HG02885 (cell line): ENCODE results near the gene ST6GALNAC6.
"Not testable (repeated sequence)": the region's sequence is repeated elsewhere in the genome, so short reads cannot be mapped to it uniquely, and the experiment has no call there.

Experiments
- ATAC-seq: cut with Tn5 transposase; IDR thresholded peaks from one replicate; pipeline ENCODE4 v1.9.1; 2021; ENCODE audit warnings: mild to moderate bottlenecking; ENCODE audit not compliant: unreplicated experiment, poor library complexity

The ST6GALNAC6 gene

GRCh38 chr9:127875306-127875966 is 24.0 kb downstream of the ST6GALNAC6 start:
- ATAC-seq, result no peak

DNA sequence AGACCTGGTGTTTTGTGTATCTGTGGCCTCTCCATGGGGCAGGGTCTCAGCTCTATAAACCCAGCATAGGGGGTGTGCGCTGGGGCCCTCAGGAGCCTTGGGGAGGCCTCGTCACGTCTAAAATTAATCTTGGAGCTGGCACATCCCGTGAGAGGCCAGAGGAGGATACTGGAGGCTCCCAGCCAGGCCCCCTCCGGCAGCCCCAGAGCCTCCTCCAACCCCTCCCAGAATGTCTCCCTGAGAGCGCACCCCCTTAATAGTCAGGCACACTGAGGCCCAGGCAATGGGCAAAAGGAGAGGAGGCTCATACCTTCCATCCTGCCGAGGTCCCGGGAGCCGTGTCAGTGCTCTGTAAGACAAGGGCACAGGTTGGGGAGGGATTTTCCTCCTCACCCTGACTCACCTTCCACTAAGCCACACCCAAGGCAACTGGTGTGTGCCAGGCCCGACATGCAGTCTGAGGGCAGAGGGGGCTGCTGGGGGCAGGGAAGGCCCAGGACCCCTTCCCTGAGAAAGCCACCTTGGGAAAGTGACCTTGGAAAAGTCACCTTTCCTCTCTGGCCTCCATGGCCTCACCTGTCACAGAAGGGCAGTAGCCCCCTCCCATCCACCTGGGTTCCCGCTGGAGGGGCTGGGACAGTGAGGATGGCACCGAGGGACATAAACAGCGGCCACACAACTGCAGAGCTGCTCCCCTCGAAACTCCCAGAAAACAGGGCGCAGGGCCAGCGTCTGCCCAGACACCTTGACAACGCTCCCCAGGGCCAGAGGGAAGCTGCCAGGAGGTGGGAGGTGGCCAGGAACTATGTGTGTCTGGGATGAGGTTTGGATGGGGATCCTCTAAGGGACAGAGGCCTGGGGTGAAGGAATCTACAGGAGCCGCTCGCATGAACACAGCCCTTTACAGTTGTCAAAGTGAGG is 24.8 kb downstream of the ST6GALNAC6 start:
- ATAC-seq, result no peak

DNA sequence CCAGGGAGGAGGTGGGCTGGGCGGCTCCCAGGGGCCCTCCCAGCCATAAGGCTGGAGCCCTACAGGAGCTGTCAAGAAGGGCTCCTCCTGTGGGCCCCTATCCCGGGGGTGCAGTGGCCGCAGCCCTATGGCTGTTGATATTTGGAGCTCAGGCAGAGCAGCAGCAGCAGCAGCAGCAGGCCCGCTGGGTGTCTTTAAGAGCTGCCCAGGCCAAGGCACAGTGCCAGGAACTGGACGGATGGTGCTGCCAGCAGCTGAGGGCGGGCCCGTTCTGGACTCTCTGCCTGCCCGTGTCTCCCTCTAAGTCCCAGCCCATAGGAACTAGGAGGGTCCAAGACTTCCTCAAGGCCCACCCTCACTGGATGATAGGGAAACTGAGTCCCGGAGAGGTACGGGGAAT is 25.5 kb downstream of the ST6GALNAC6 start:
- ATAC-seq, result no peak

GRCh38 chr9:127873223-127873691 is 26.1 kb downstream of the ST6GALNAC6 start:
- no peak for ATAC-seq

- ATAC-seq, result no peak
Measured at GRCh38 chr9:127872369-127873222, 26.8 kb downstream of the ST6GALNAC6 start.

DNA sequence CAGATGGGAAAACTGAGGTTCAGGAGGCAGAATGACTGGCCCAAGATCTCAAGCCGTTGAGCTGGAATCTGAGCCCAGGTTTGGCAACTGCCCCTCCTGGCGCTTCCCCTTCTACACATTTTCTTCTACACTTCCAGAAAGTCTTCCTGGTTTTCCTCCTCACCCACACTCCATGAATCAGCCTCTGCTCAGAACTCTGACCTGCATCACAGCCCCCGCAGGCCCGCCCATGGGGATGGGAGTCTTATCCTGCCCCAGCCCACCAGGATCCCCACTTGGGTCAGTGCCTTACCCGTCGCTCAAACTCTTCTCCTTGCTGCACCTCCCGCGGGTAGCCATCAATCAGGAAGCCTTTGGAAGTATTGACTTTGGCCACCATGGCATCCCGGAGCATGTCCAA is 27.9 kb downstream of the ST6GALNAC6 start:
- ATAC-seq, result no peak

GRCh38 chr9:127870887-127871286 is 28.5 kb downstream of the ST6GALNAC6 start:
- no peak for ATAC-seq

DNA sequence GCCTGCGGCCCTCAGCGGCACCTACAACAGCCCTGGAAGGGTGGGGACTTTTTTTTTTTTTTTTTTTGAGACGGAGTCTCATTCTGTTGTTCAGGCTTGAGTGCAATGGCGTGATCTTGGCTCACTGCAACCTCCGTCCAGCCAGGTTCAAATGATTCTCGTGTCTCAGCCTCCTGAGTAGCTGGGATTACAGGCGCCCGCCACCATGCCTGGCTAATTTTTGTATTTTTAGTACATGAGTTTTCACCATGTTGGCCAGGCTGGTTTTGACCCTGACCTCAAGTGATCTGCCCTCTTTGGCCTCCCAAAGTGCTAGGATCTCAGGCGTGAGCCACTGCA is 29.3 kb downstream of the ST6GALNAC6 start:
- not testable (repeated sequence) for ATAC-seq

DNA sequence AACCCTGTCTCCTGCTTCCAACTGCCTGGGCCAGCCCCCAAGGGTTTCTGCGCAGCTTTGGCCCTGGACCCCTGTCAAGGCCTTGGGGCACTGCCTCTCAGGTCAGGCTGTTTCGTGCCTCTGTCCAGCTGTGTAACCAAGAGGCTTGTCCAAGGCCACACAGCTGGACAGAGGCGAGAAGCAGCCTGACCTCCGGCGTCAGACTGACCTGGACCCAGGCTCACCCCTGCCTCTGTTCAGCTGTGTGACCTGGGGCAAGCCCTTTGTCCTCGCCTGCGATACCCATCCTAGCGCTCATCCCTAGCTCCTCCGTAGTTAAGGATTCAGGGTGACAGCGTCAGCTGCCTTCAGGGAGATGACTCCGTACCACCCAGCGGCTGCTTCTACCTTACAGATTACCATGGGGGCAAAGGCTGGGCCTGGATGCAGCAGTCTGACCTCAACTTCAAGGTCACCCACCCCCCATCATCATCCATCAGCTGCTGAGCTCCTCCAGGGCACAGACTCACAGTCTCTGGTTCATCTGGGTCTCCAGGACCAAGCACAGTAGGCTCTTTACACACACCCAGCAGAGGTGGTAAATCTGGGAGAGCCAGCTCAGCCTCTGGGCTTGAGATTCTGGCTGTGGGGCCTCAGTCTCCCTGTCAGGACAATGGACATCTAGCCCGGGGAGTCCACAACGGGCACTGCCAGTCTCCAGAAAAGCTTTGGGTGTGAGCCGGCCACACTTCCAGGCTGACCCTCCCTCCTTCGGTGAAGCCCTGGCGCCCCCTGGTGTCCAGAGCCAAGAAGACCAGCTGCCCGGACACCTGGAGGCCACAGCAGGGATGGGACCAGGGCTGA is 29.9 kb downstream of the ST6GALNAC6 start:
- peak; percentile 71 for ATAC-seq

DNA sequence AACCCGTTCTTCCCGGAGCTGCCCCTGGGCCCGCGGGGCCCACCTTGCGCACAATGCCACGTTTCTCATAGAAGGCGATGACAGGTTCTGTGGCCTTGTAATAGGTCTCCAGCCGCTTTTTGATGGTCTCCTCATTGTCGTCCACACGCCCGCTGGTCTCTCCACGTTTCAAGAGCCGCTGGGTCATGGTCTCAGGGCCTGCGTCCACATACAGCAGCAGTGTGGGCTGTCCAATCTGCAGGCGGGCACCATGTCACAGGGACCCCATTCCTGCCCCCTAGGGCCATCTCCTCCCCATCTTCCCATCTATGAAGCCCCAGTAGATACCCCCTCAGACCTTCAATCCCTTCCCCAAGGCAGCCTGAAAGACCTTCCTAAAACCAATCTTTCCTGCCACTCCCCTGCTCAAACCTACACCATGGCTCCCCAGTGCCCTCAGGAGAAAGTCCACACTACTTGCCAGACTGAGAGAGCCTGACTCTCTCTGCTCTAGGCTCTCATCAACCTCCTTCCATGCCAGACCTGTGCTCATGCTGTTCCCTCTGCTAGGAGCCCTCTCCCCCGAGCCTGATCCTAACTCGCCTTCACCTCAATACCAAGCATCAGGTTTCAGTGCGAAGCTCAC is 31.0 kb downstream of the ST6GALNAC6 start:
- no peak for ATAC-seq

- no peak for ATAC-seq
Measured at GRCh38 chr9:127867356-127868277, 31.8 kb downstream of the ST6GALNAC6 start.

DNA sequence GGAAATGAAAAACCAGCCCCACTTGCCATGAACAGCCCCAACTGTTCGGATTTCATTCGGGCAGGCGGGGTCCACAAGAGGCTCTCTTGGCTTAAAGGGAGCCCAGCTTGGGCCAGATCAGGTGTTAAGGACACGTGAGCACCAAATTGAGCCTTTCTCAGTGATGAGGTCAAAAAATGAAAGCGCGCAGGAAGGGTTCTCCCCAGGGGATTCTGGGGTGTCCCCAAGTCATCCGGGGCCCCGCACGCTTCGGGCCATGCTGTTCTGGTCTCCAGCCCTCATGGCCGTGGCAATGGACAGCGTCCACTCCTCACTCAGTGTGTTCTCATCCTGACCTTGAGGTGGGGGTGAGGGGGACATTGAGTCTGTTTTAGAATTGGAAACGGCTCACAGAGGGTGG is 32.9 kb downstream of the ST6GALNAC6 start:
- no peak for ATAC-seq

GRCh38 chr9:127865645-127866464 is 33.5 kb downstream of the ST6GALNAC6 start:
- ATAC-seq, result no peak

DNA sequence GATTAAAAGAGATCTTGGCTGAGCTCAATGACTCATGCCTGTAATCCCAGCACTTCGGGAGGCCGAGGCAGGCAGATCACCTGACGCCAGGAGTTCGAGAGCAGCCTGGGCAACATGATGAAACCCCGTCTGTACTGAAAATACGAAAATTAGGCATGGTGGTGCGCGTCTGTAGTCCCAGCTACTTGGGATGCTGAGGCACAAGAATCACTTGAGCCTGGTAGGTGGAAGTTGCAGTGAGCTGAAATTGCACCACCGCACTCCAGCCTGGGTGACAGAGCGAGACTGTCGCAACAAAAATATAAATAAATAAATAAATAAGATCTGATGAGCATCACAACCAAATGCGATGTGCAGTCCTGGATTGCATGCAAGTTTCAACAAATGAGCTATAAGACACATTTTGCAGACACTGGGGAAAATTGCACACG is 36.2 kb downstream of the ST6GALNAC6 start:
- no peak for ATAC-seq

DNA sequence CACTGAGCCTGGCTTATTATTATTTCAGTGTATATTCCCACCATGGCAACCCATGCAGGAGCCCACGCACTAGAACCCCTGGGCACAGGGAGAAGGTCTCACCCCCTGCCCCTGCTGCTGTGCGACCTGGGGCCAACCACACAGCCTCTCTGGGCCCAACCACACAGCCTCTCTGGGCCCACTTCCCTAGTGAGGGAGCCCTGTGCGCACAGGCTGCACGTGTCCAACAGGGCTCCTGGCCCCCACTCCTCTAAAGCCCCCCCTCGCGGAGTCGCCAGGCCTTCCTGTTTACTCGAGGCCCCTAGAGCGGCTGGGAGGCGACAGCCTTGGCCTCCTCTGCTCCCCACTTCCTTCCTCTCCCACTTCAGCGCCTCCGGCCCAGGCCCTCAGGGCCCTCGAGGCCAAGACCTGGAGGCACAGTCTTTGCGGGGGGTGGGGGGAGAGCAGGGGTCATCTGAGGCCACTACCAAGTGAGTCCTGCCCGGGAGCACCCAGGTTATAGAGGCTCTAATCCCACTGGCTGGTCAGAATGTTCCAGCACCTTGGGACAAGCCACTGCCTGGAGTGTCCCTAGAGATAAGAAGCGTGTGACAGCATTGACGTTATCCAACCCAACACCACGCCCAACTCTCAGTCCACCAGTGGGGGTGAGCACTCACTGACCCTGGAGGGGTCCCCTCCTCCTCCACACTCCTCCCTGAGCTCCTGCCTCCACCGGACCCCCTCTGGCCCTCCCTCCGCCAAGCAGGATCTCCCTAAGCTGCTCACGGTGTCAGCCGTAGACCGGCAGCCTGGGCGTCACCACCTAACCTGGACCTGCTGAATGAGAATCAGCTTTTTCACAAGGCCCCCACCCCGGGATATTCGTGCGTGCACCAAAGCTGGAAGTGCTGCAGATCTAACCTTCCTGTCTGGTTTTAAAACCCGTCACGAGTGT is 37.1 kb downstream of the ST6GALNAC6 start:
- ATAC-seq, result no peak

DNA sequence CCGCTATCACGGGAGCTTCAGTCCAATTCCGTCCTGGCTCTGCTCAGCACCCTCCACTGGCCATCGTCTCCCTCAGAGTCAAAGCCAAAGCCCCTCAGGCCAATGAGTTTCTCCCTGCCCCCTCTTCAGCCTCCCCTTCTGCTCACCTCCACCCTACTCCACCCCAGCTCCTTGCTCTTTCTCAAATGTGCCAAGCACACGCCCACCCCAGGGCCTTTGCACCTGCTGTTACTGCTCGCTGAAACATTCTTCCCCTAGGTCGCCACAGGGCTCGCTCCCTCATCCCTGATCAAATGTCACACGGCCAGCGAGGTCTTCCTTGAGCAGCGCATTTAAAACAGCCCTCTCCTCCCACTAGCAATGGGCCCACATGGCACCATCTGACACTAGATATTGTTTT is 38.6 kb downstream of the ST6GALNAC6 start:
- no peak for ATAC-seq
